Heart right ventricle (tissue), 16 donors: ENCODE data around the gene LSM3. TPM values are rescaled to one million over a fixed set of nuclear protein-coding genes. Genes with fewer than 3 reads are reported as not detected.
A peak's percentile ranks its signal among the peaks of the same experiment; 100 is the strongest.
"Not testable (repeated sequence)": the region's sequence is repeated elsewhere in the genome, so short reads cannot be mapped to it uniquely, and the experiment has no call there.

ENCODE experiments used
- ATAC-seq, 8 donors: fragments of 200-7000 bp; cut with Tn5 transposase; one replicate each; pipeline ENCODE4 v1.9.1; 2020; ENCODE audit warnings: mild to moderate bottlenecking in 8 of 8, moderate library complexity in 8 of 8, moderate number of reproducible peaks in 1 of 8
- DNase-seq, 2 donors: peaks; one replicate each; pipeline ENCODE4 v3.0.0-alpha.2; 2020
- H3K27ac ChIP-seq, 10 donors: fragments of 200-600 bp; sonication (generic) in 2 of 10; one replicate each; pipeline versions ENCODE4 v1.5.0 to v1.8.0; 2020 to 2022; ENCODE audit warnings: mild to moderate bottlenecking in 3 of 10
- H3K27me3 ChIP-seq, 7 donors: fragments of 200-600 bp; one replicate each; pipeline ENCODE4 v1.8.0; 2021 to 2022; ENCODE audit warnings: mild to moderate bottlenecking in 2 of 7
- H3K36me3 ChIP-seq, 9 donors: fragments of 200-600 bp; sonication (generic) in 1 of 9; one replicate each; pipeline versions ENCODE4 v1.5.0 to v1.8.0; 2020 to 2022; ENCODE audit warnings: mild to moderate bottlenecking in 2 of 9
- H3K4me1 ChIP-seq, 9 donors: fragments of 200-600 bp; sonication (generic) in 1 of 9; one replicate each; pipeline versions ENCODE4 v1.5.0 to v1.8.0; 2020 to 2022; ENCODE audit warnings: mild to moderate bottlenecking in 4 of 9
- H3K4me3 ChIP-seq, 10 donors: fragments of 200-600 bp; sonication (generic) in 2 of 10; one replicate each; pipeline versions ENCODE4 v1.5.0 to v1.8.0; 2020 to 2022; ENCODE audit warnings: mild to moderate bottlenecking in 7 of 10, moderate library complexity in 2 of 10
- H3K9me3 ChIP-seq, 11 donors: fragments of 200-600 bp in 10 of 11; sonication (generic) in 2 of 11; one replicate each; pipeline versions ENCODE4 v1.5.0 to v1.8.0; 2013 to 2022; ENCODE audit warnings: mild to moderate bottlenecking in 2 of 11, control low read depth in 1 of 11, moderate library complexity in 1 of 11
- CTCF ChIP-seq, 9 donors: fragments of 200-600 bp; sonication (generic) in 2 of 9; IDR thresholded peaks; one replicate each; pipeline versions ENCODE4 v1.5.0 to v1.8.0; 2021 to 2022; ENCODE audit warnings: antibody characterized with exemption in 9 of 9, mild to moderate bottlenecking in 5 of 9, moderate library complexity in 1 of 9
- WGBS, 2 donors: extraction: QIAGEN DNeasy Blood & Tissue Kit; methylation state at CpG; one replicate each; pipeline ENCODE4 v1.1.7; 2013; ENCODE audit warnings: inconsistent platforms in 1 of 2; 5-methylcytosine and 5-hydroxymethylcytosine counted together
- intact Hi-C, 10 donors: fragments of 100-400 bp; cut with DNase I; formaldehyde crosslinking; loops; one replicate each; pipeline versions ENCODE4 v1.11.1 to v1.14.2; 2022
- polyA plus RNA-seq, 2 donors: library from polyadenylated mRNA; stranded (reverse); fragments of 200-250 nt; gene quantifications; one replicate each; pipeline ENCODE4 v1.2.3, GENCODE V29; 2013
- total RNA-seq, 10 donors: library from RNA; stranded (reverse); fragmentation: NEBNext Ultra II Directional in 3 of 10; extraction: Animal tissue kit (Norgen Biotek cat#: 25700) in 3 of 10; gene quantifications; one replicate each; pipeline versions ENCODE4 v1.2.1 to v1.2.4, GENCODE V29; 2021 to 2023
- donor health status: Arrhythmogenic right ventricular cardiomyopathy.
- donor health status: ischemic (EF 13 %, LVEDD 7.1; RV severe dilation, severe dysfunction).
- donor health status: healthy with polysubstance abuse.
- donor health status: DM: no; HTN: yes; CAD: no.
- donor health status: DM: no; HTN: no; CAD: no.
- donor health status: ischemic (EF 25% LVEDD 6.9; RV normal size, moderate dysfunction).
- donor health status: ischemic (EF 25% LVEDD 5.7; RV mildly dilated, moderate dysfunction).
- donor health status: healthy.
- donor health status: DM: yes; HTN: yes; CAD: no.
- donor health status: Ischemic cardiomyopathy.
- donor health status: ischemic (EF 35%, LVEDD 5.7; RV mildly dilated, moderate dysfunction).
- donor health status: nonischemic (EF 11% LVEDD 7.7; RV severe dilation, severe dysfunction).
- donor health status: DM: yes; HTN: yes; CAD: no.
- donor health status: PGD.
- donor health status: ischemic (EF 29% LVEDD 5.4; RV normal size, mild dysfunction).
- donor health status: nonischemic (EF 23%, LVEDD 6.1; RV moderate dilation, normal function).

Gene LSM3
- total and polyA plus RNA-seq, 12 donors, result 5.6 to 18.0 (median 15.2) TPM

GRCh38 chr3:14225421-14225820, 46.8 kb downstream of the LSM3 start:
- peaks cover 0 to 17% (median 4%) of the 10 kb centered on the region in 7 donors for H3K27me3 ChIP-seq
- DNase-seq (no peak), ATAC-seq (peak in 2 of 8 donors; percentile 35 to 40)
- WGBS, 2 donors, result 67 to 72% methylated on average over 9 of the region's 9 CpGs
- H3K4me3 ChIP-seq, result no peak overlapping the region
- H3K36me3 ChIP-seq, result no peaks in the 10 kb centered on the region
- intact Hi-C loops, result no loop called here
- no peak for TF ChIP-seq CTCF (IDR thresholded peaks at IDR 0.05)
- peaks cover 0 to 22% (median 15%) of the 10 kb centered on the region in 11 donors for H3K9me3 ChIP-seq
- peaks cover 0 to 16% (median 0%) of the 10 kb centered on the region in 9 donors for H3K4me1 ChIP-seq
- no peak overlapping the region for H3K27ac ChIP-seq

GRCh38 chr3:14226351-14226750, 47.7 kb downstream of the LSM3 start:
- H3K27ac ChIP-seq, H3K36me3 ChIP-seq, ATAC-seq, intact Hi-C loops, DNase-seq, H3K4me3 ChIP-seq: not testable (repeated sequence)
- Histone ChIP-seq H3K27me3 (peaks cover 0 to 17% (median 4%) of the 10 kb centered on the region in 7 donors), H3K9me3 (peaks cover 0 to 13% (median 8%) of the 10 kb centered on the region in 11 donors), H3K4me1 (peaks cover 0 to 16% (median 0%) of the 10 kb centered on the region in 9 donors)
- 72 to 79% methylated on average over 3 of the region's 3 CpGs for WGBS, 2 donors

- no peak for TF ChIP-seq CTCF (IDR thresholded peaks at IDR 0.05)
- H3K27me3 ChIP-seq, result peaks cover 0 to 17% (median 4%) of the 10 kb centered on the region in 7 donors
- H3K27ac ChIP-seq, result no peak overlapping the region
- H3K9me3 ChIP-seq, result no peaks in the 10 kb centered on the region
- H3K4me3 ChIP-seq, result no peak overlapping the region
- ATAC-seq (no peak), DNase-seq (no peak)
- intact Hi-C loops, result no loop called here
- no peaks in the 10 kb centered on the region for H3K36me3 ChIP-seq
- H3K4me1 ChIP-seq, result peaks cover 0 to 30% (median 9%) of the 10 kb centered on the region in 9 donors
- 0 to 67% methylated on average over 1 of the region's 1 CpG for WGBS, 2 donors
Observed at GRCh38 chr3:14227856-14228255, 49.2 kb downstream of the LSM3 start.

GRCh38 chr3:14228681-14229470, 50.3 kb downstream of the LSM3 start:
- intact Hi-C loops, result no loop called here
- peaks cover 0 to 16% (median 4%) of the 10 kb centered on the region in 7 donors for H3K27me3 ChIP-seq

GRCh38 chr3:14229695-14230094, 51.1 kb downstream of the LSM3 start:
- H3K27ac ChIP-seq, ATAC-seq, H3K4me3 ChIP-seq, H3K27me3 ChIP-seq, intact Hi-C loops, DNase-seq, H3K36me3 ChIP-seq: not testable (repeated sequence)
- Histone ChIP-seq H3K9me3 (peaks cover 0 to 14% (median 0%) of the 10 kb centered on the region in 11 donors), H3K4me1 (peaks cover 0 to 29% (median 18%) of the 10 kb centered on the region in 9 donors)
- 75 to 92% methylated on average over 6 of the region's 6 CpGs for WGBS, 2 donors

More at GRCh38 chr3:14228681-14229470, 50.3 kb downstream of the LSM3 start:
- peaks cover 0 to 9% (median 0%) of the 10 kb centered on the region in 11 donors for H3K9me3 ChIP-seq
- H3K36me3 ChIP-seq, result no peaks in the 10 kb centered on the region
- DNase-seq (no peak), ATAC-seq (no peak)
- H3K4me1 ChIP-seq, result peaks cover 0 to 30% (median 12%) of the 10 kb centered on the region in 9 donors
- H3K27ac ChIP-seq, result no peak overlapping the region
- WGBS, 2 donors, result 92 to 94% methylated on average over 8 of the region's 8 CpGs
- TF ChIP-seq CTCF (IDR thresholded peaks at IDR 0.05), result no peak
- no peak overlapping the region for H3K4me3 ChIP-seq
